Measurements from ENCODE around the gene PLA2G2C.
A peak's percentile ranks its signal among the peaks of the same experiment; 100 is the strongest.
"Not testable (repeated sequence)": the region's sequence is repeated elsewhere in the genome, so short reads cannot be mapped to it uniquely, and the experiment has no call there.

The PLA2G2C gene, protein sequence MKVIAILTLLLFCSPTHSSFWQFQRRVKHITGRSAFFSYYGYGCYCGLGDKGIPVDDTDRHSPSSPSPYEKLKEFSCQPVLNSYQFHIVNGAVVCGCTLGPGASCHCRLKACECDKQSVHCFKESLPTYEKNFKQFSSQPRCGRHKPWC

DNA sequence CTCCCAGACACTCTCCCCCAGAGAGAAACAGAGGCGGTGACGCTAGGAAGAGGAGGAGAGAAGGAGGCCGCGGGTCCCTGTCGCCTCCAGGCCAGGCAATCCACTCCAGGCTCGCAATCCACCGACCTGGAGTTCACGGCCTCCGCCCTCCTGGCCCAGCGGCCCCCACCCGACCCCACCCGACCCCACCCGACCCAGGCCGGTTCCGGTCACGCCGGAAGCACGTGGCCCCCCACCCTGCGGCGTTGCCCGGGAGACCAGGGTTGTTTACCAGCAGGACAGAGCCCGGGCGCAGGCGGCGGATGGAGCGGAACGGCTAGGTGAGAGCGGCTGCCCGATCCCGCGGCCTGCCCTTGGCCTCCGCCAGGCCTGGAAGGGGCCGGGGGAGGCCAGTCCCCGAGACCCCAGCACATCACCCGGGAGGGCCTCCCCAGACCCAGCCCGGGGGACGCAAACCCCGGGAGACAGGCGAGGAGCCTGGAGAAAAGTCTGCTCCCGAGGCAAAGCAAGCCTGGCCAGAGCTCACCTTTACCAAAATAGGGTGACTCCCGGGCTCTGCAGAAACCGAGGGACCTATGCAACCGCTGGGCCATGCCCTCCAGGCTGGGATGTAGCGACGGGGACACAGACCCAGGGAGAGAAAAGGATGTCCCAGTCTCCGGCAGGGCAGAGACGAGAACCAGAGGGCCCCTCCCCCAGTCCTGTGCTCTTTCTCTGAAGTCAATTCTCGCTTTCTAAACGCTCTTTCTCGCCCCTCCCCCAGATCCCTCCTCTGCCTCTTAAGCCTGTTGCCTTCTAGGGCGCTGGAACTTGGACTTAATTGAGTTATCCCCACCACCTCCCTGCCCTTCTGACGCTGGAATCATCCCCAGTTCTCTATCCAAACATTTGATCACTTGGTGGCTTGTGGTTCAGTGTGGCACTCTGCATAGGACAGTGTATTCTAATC, at the start of gene PLA2G2C, which contains the start of gene UBXN10:
Gene PLA2G2C (minus strand): TSS at position 685 of the 949 bp plus-strand sequence. CDS start 9,155 bp downstream, outside the sequence.
Gene UBXN10 (plus strand): TSS at position 263 of the 949 bp plus-strand sequence. CDS start 4,466 bp downstream, outside the sequence.
- no peak for DNase-seq

DNA sequence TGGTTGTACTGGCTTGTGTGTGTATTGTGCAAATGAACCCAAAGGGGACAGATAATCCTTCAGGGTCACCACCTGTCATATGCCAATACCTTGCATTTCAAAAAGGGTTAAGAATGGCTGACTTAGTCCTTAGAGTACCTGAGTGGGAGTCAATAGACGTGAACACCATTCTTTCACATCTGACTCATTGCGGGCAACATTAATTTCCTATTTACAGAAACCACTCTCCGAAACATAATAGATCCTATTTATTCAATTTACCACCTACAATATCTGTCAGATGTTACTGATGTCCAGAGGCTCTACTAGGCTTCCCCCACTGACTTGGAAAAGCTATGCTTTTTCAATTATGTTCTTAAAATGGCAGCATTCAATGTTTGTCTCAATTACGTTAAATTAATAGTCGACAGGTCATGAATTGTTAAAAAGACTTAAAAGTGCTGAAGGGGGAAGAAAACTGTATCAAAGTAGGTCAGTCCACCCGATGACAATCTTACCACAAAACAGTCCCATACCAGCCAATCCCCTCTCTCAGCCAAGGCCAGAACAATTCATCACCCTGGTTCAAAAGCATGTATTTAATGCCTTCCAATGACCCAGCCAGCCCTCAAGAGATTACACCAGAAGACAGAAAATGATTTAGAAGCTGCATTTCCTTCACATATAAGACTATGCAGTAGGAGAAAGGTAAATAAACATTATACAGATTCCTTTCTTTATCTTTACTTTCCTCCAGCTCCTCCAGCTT, 48.6 kb upstream of the PLA2G2C start:
- DNase-seq = no peak

DNA sequence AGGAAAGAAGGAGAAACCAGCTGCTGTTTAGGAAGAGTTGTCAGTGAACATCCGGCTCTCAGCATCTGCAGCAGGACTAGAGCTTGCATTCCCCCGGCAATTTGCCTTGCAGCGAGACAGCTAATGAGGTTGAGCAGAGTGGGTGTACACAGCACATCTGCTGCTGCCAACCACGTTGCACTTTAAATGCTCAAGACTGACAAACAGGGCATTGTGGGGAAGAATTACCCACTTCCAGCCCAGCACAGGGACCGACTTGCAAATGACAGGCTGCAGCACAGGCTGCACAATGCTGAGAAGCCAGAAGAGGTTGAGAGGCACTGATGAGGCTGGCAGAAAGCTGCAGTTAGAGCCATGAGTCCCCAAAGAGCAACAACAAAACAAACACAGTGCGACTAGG, 47.5 kb upstream of the PLA2G2C start:
- DNase-seq = no peak

DNA sequence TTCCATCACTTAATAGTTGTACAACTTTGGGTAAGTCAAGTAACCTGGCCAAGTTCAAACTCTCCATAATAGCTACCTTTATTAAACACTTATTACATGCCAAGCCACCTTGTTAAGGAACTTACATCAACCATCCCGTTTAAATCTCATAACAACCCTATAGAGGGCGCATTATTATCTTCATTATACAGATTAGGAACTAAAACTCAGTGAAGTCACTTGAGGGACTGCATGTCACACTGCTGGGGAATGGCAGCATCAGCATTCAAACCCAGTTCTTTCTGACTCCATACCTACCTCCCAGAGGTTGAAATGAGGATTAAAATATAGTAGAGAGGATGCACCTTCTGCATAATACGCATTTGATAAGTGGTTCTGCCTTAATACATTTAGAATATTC, 47.1 kb upstream of the PLA2G2C start:
- peak in 1 of 2 experiments; percentile 15 for DNase-seq

DNA sequence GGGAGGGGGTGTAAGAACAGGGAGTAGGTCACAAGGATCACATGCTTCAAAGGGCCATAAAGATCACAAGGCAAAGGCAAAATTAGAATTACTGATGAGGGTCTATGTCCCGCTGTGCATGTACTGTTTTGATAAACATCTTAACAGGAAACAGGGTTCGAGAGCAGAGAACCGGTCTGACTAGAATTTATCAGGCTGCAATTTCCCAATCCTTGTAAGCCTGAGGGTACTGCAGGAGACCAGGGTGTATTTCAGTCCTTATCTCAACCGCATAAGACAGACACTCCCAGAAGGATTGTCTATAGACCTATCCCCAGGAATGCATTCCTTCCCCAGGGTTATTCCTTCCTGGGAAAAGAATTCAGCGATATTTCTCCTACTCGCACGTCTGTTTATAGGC, 46.2 kb upstream of the PLA2G2C start:
- DNase-seq = not testable (repeated sequence)

DNA sequence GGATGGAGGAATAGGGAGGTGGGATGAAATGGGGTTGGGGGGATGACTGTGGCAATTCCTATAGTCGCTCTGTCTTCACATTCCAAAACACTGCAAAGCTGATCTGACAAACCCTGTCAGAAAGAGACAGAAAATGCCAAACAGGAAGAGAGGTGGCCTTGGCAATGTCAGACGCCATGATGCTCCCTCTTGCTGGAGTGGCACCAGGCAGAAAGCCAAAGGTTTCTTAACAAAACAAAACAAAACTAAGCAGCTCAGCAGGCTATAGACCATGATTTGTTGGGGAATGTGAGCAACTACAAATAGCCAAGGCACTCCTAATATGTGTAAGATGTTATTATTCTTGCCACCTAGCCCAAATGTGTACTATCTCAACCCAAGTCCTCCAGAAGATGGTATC, 42.9 kb upstream of the PLA2G2C start:
- DNase-seq = no peak

DNA sequence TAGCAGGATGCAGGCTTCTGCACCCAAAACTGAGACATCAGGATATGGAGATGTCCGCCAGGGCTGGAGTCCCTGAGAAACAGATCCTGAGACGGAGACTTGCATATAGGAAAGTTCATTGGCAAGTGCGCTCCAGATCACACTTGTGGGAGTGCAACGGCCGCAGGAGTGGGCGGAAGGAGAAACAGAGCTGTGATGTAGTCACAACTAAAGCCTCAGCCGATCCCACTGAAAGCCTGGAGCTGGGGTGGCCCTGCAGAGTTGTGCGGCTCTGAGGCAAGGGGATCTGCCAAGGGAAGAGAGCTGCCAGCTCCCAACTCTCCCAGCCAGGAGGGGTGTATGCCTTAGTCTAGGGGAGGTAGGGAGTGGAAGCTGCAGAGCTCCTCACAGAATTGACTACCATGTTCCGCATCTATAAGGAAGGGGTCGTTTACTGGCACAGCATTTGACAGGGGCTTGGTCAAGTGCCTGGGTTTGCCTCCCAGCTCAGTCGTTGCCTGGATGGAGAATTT, 42.1 kb upstream of the PLA2G2C start:
- DNase-seq = no peak

DNA sequence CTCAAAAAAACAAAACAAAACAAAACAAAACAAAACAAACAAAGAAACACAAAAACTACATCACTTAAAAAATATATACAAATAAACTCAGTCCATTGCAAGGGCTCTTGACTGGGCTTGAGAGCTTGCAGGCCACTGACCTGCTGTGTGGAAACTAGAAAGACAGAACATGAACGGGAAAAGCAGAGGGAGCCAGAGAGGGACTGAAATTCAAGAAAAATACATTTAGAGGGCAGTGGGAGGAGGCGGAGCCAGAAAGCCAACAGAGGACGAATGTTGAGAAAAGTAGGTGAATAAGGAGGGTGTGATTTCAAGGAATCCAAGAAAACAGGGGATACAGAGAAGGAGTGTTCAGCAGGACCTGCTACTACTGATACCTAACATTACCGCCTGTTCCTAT, 41.4 kb upstream of the PLA2G2C start:
- no peak for DNase-seq

DNA sequence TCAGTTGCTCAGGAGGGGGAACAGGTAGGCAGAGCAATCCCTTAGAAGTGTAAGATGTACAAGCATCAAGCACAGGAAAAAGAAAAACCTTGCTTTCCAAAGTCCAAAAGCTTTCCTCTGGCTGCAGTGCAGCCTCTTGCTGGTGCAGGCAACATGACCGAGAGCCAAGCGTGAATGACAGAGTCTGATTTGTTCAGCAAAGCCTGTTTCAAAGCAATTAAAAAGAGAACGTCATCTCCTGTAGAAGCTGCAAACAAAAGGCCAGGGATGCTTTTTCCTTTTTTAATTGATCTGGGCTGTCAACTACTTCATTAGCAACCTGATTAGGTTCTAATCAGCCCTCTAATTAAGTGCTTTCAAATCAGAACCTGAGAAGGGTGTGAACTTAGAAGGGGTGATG, 38.2 kb upstream of the PLA2G2C start:
- no peak for DNase-seq

DNA sequence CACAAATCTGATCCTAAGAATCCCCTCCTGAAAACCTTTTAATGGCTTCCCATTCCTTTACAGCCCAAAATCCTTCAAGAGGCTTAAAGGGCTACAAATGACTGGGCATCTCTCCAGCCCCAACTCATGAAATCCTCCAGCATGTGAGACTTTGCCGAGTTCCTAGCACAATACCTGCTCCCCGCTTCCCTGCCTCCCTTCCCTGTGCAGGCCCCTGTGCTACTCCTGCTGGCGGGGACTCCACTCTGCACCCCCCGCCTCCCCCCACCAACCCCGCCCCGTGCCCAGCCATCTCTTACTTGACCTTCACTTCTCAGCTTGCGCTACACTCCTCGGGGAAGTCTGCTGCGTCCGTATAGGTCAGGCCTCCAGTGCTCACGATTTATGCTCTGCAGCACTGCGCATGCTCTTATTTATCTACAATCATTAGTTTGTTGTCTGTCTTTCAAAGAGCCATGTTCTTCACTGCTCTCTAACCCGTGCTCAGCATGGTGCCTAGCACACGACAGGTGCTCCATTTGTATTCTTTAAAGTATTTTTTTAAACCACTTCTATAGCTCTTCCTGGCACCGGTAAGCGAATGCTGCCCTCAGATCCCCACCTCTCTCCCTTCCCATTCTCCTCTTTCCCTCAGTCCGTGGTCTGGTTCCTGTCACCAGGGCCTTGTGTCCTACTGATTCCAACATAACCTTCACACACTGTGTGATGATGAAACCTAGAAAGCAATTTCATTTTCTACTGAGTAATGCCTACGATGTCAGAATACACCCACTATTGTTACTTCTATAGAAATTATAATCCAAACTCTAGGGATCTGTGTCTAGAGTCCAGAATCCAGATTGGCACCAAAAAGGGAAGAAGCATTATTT, 37.5 kb upstream of the PLA2G2C start:
- DNase-seq = no peak

DNA sequence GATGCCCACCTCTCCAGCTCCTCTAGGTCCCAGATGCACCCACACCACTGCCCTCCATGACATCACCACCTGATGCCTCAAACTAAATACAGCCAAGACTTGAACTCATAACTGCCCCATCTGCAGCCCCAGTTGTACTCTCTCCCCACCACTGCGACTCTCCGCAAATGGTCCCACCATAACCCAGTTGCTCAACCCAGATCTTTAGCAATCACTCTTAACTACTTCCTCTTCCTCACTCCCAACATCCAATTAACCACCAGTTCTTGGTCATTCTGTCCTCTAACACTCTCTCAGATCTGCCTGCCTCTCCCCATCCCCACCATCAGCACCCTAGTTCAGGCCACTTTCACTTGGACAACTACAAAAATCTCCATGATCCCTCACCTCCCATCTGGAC, 36.8 kb upstream of the PLA2G2C start:
- DNase-seq = no peak

DNA sequence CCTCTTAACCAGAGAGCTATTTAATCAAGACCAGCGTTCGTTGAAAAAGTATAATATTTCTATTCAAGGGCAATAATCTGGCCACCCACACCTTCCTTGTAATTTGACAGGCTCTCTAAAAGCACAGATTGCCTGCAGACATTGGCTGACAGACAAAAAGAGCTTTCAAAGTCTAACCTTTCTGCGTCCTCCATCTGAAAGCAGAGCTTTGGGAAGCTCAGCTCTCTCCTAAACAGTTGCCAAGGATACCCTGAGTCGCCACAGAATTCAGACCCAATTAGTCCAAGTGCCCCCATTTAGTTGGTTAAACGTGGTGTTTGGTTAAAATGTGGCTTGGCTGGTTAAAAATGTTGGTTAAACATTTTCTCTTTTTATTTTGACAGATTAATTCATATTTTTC, 33.7 kb upstream of the PLA2G2C start:
- DNase-seq = no peak

DNA sequence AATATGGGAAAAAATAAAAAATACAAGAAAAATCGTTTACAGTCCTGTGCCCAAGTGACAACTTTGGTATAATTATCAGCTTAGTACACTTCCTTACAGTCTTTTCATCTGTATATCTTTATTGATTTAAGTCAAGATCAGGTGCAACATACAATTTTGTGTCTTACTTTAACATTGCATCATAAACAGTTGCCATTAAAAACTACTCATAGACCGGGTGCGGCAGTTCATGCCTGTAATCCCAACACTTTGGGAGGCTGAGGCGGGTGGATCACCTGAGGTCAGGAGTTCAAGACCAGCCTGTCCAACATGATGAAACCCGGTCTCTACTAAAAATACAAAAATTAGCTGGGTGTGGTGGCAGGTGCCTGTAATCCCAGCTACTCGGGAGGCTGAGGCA, 32.7 kb upstream of the PLA2G2C start:
- DNase-seq = not testable (repeated sequence)

DNA sequence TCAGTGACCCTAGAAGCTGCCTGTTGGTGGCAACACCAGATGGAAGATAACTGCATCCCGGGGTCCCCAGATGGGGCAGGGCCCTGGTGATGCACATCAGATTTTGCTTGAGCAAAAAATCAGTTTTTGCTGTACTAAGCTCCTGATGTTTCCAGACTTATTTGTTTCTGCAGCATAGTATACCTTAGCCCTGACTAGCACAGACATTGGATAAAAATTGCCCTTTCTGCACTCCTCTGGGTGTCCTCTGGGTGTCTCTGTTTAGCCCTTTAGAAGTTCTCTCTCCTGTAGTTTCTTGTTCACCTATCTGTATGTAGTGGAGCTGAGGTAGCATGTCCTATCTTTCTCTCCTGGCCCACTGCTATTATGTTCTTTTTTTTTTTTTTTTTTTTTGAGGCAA, 30.3 kb upstream of the PLA2G2C start:
- DNase-seq = peak in 1 of 2 experiments; percentile 2

DNA sequence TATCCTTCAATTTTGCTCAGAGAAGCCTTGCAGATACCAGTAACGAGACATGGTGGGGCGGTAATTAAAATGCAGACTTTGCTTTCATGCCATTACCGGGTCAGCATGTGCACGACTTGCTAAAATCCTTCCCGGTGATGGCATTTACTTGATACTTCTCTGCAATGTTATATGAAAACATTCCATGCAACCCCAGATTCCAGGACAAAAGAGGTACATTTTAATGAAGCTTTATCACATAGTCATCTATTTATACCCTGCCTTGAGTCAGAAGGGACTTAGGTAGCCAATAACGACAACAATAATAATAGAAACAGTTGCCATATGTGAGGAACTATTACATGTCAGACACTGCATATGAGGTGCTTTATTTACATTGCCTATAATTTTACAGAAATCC, 29.4 kb upstream of the PLA2G2C start:
- DNase-seq = no peak

DNA sequence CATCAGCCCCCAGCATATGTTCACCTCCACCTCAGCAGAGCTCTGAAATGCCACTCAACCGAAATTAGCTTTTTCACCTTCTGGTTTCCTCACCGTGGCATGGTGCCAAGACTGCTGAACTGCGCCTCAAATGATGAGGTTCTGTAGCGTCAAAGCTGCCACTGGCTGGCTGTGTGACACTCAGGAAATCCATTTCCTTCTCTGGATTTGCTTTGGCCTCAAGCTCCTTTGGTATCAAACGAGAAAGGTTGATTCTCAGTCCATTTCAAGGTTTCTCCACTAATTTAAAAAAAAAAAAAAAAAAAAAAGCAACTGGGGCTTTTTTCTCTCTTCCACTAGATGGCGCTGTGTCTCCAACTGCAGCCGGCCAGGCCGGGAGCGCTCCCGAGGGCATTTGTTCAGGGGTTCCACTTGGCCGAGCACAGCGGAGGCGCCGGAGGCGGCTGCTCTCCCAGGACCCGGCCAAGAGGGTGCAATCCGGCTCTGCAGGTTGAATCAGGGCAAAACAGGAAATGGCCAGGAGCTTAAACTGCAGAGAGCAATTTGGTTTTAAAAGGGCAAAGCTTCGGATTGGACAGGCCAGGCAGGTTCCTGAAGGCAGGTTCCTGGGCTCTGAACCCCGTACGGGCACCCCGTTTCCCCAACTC, 26.5 kb upstream of the PLA2G2C start:
- peak; percentile 11 to 43 for DNase-seq

DNA sequence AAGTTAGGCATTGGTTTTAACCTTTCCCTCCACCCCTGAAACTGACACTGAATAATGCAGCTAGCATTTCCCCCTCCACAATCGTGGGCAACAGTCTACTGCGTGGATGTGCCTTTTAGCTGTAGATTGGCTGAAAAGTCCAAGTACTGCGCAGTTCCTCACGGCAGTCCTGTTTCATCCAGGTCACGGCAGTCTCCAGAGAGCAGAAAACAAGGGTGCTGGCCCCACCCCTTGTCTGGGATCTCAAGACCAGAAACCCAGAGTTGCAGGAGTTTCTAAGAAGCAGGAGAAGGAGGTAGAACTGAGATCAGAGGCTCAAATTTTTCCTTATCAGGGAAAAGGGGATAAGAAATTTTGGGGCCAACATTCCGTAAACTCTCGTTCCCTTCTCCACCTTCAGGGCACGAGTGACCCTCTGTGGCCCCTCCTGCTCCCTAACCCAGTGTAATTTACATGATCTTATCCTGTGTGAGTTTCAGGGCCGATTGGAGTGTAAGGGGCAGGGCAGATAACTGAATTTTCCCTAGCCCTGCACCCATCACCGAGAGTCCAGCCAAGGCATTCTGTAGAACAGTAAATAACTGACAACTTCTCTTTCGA, 25.9 kb upstream of the PLA2G2C start:
- DNase-seq = no peak

DNA sequence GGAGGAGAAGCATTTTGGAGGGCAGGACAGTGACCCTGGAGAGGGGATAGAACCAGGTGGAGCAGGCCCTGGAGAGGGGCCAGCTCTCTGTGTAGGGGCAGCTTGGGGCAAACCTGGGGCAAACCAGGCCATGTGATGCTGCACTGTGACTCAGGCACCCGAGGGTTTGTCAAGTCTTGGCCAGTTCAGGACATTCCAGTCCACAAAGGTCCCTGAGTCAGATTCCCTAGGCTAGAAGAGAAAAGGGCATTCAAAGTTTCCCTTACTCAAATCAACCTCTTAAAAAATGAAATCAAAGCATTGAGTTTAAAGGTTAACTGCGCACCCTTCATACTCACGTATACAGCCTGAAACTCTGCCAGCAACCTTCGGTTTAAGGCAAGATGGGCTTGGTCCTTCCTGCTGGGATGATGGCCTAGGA, 25.2 kb upstream of the PLA2G2C start:
- no peak for DNase-seq

DNA sequence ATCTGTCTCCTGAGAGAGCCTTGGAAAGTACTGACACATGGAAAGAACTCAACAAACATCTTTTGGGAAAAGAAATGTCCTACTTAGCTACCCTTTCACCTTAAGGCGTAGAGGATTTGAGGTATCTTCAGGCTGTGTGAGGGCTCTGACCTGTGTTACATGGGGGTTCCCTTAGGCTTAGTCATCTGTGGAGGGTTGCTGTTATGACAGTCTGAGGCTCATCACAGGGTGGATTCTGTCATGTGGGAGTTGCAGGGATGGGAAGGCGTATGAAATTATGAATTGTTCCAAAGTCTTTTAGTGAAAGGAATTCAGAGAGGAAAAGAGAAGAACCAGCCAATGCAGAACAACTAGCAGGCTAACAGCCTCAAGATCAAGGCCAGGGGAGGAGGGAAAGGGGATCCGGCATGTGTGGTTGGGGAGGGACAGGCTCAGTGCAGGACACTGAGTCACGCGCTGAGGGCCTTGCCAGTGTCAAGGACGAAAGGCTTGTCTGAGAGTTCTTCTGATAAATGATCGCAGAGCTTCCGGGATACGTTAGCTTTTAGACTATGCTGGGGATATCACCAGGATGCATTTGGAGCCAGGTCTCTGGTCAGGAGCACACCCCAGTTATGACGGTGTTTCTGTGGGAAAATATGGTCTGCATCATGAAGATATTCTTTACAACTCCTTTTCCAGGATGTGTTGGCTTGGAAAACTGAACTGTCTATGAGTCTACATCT, 24.6 kb upstream of the PLA2G2C start:
- no peak for DNase-seq

DNA sequence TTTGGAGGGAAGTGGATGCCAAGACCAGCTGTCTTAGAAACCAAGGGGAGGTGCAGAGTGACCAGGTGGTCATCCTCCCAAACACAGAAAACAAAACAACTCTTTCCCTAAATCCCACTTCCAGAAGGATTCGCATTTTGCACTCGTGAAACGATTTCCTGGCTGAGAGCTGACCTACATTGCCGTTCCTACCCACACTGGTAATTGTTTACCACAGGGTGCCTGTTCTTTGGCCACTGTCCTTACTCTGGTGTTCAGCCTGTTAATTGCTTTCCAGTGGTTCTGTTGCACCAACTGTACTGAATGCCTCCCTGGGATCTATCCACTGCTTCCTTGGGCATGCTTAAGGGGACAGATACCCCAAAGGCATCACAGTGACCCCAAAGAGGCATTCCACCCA, 23.2 kb upstream of the PLA2G2C start:
- DNase-seq = no peak

DNA sequence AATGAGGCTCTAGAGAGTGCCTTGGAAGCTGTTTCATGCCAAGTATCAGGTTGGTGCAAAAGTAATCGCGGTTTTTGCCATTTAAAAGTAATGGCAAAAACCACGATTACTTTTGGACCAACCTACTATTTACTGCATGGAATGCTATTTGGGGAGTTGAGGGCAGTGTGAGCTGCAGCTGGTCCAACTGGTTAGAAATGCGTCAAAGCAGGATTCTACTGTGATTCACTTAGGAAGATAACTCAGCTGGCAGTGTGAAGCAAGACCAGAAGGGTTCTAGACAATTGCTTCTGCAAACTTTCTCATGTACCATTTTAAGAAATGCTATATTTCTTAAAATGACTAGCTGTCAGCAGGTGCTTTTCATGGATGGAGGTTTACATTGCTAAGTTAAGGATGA, 21.2 kb upstream of the PLA2G2C start:
- no peak for DNase-seq

Data from SW 1271 (cell line).